Duodenal mucosa (tissue), 2 donors: ENCODE results near the gene PPIE.

Source experiments
- H3K27ac ChIP-seq: one replicate; pipeline ENCODE4 v1.7.0; 2013; ENCODE audit warnings: low read depth, low read length
- H3K27me3 ChIP-seq, 2 donors: one replicate each; pipeline ENCODE4 v1.7.0; 2013; ENCODE audit warnings: low read length in 2 of 2, control low read depth in 1 of 2; ENCODE audit not compliant: insufficient read depth in 2 of 2, control insufficient read depth in 1 of 2
- H3K36me3 ChIP-seq, 2 donors: one replicate each; pipeline ENCODE4 v1.7.0; 2013; ENCODE audit warnings: low read length in 2 of 2, control low read depth in 1 of 2; ENCODE audit not compliant: insufficient read depth in 2 of 2, control insufficient read depth in 1 of 2
- H3K4me1 ChIP-seq, 2 donors: one replicate each; pipeline ENCODE4 v1.7.0; 2013; ENCODE audit warnings: low read length in 2 of 2, control low read depth in 1 of 2; ENCODE audit not compliant: insufficient read depth in 2 of 2, control insufficient read depth in 1 of 2
- H3K4me3 ChIP-seq, 2 donors: one replicate each; pipeline ENCODE4 v1.7.0; 2013; ENCODE audit warnings: low read length in 2 of 2, low read depth in 1 of 2
- H3K9ac ChIP-seq, 2 donors: one replicate each; pipeline ENCODE4 v1.7.0; 2013; ENCODE audit warnings: low read length in 2 of 2, low read depth in 1 of 2
- H3K9me3 ChIP-seq, 2 donors: one replicate each; pipeline ENCODE4 v1.7.0; 2013; ENCODE audit warnings: low read length in 2 of 2, control low read depth in 1 of 2; ENCODE audit not compliant: control insufficient read depth in 1 of 2

The PPIE gene

GRCh38 chr1:39738622-39739366 lies at the start of gene PPIE:
Gene PPIE (plus strand): TSS chr1:39738882. CDS start chr1:39738901, 19 bp downstream.
- peaks cover 12 to 13% of the 10 kb centered on the region in 2 donors for H3K4me1 ChIP-seq
- peak within 1 kb of the TSS; percentile 99 for H3K4me3 ChIP-seq
- peaks cover 23 to 27% of the 10 kb centered on the region in 2 donors for H3K36me3 ChIP-seq
- no peak within 1 kb of the TSS for H3K27ac ChIP-seq
- peak within 1 kb of the TSS; percentile 92 to 96 for H3K9ac ChIP-seq
- H3K9me3 ChIP-seq, result no peaks in the 10 kb centered on the region
- H3K27me3 ChIP-seq, result peaks cover 2 to 3% of the 10 kb centered on the region in 2 donors

GRCh38 chr1:39689214-39689613 lies 49.5 kb upstream of the PPIE start:
- H3K27ac ChIP-seq, result no peak overlapping the region
- H3K9ac ChIP-seq, result no peak overlapping the region

GRCh38 chr1:39689635-39690034 lies 49.0 kb upstream of the PPIE start:
- H3K27ac ChIP-seq, result no peak overlapping the region
- no peak overlapping the region for H3K9ac ChIP-seq
- peaks cover 14 to 17% of the 10 kb centered on the region in 2 donors for H3K4me1 ChIP-seq
- peaks cover 65 to 67% of the 10 kb centered on the region in 2 donors for H3K27me3 ChIP-seq
- H3K9me3 ChIP-seq, result no peaks in the 10 kb centered on the region
- H3K4me3 ChIP-seq, result no peak overlapping the region
- H3K36me3 ChIP-seq, result no peaks in the 10 kb centered on the region

More at GRCh38 chr1:39689214-39689613, 49.5 kb upstream of the PPIE start:
- Histone ChIP-seq H3K4me1 (peaks cover 14 to 17% of the 10 kb centered on the region in 2 donors), H3K4me3 (no peak overlapping the region), H3K9me3 (no peaks in the 10 kb centered on the region), H3K27me3 (peaks cover 67 to 69% of the 10 kb centered on the region in 2 donors), H3K36me3 (no peaks in the 10 kb centered on the region)

- no peak overlapping the region for H3K27ac ChIP-seq
- no peak overlapping the region for H3K9ac ChIP-seq
- peaks cover 64 to 70% of the 10 kb centered on the region in 2 donors for H3K27me3 ChIP-seq
- H3K4me1 ChIP-seq, result peaks cover 14 to 17% of the 10 kb centered on the region in 2 donors
- H3K36me3 ChIP-seq, result no peaks in the 10 kb centered on the region
- H3K9me3 ChIP-seq, result no peaks in the 10 kb centered on the region
- H3K4me3 ChIP-seq, result no peak overlapping the region
Observed at GRCh38 chr1:39690225-39690624, 48.5 kb upstream of the PPIE start.

- Histone ChIP-seq H3K9ac (no peak overlapping the region), H3K27me3 (peaks cover 64 to 71% of the 10 kb centered on the region in 2 donors), H3K4me1 (peaks cover 14 to 17% of the 10 kb centered on the region in 2 donors), H3K4me3 (peak overlapping the region; percentile 36 to 50), H3K27ac (no peak overlapping the region), H3K9me3 (no peaks in the 10 kb centered on the region), H3K36me3 (no peaks in the 10 kb centered on the region)
Observed at GRCh38 chr1:39690794-39691382, 47.8 kb upstream of the PPIE start.

GRCh38 chr1:39691383-39692151 lies 47.1 kb upstream of the PPIE start, which contains the start of gene HPCAL4:
Gene HPCAL4 (minus strand): TSS chr1:39691433. CDS start chr1:39684603, 6,830 bp downstream.
- Histone ChIP-seq H3K4me1 (peaks cover 14 to 17% of the 10 kb centered on the region in 2 donors), H3K9ac (no peak within 1 kb of the TSS), H3K4me3 (peak within 1 kb of the TSS; percentile 36 to 60), H3K9me3 (no peaks in the 10 kb centered on the region), H3K27ac (no peak within 1 kb of the TSS), H3K36me3 (no peaks in the 10 kb centered on the region), H3K27me3 (peaks cover 64 to 70% of the 10 kb centered on the region in 2 donors)

GRCh38 chr1:39692152-39693074 lies 46.3 kb upstream of the PPIE start:
- Histone ChIP-seq H3K9ac (no peak overlapping the region), H3K27me3 (peaks cover 61 to 64% of the 10 kb centered on the region in 2 donors)

GRCh38 chr1:39694026-39694425 lies 44.7 kb upstream of the PPIE start:
- H3K9ac ChIP-seq, result no peak overlapping the region
- no peak overlapping the region for H3K4me3 ChIP-seq
- H3K4me1 ChIP-seq, result peaks cover 14 to 17% of the 10 kb centered on the region in 2 donors
- no peaks in the 10 kb centered on the region for H3K9me3 ChIP-seq
- H3K27me3 ChIP-seq, result peaks cover 51 to 52% of the 10 kb centered on the region in 2 donors
- H3K27ac ChIP-seq, result no peak overlapping the region
- no peaks in the 10 kb centered on the region for H3K36me3 ChIP-seq

More at GRCh38 chr1:39692152-39693074, 46.3 kb upstream of the PPIE start:
- Histone ChIP-seq H3K4me1 (peaks cover 14 to 17% of the 10 kb centered on the region in 2 donors), H3K4me3 (peak overlapping the region; percentile 36 to 60), H3K9me3 (no peaks in the 10 kb centered on the region), H3K27ac (no peak overlapping the region), H3K36me3 (no peaks in the 10 kb centered on the region)

GRCh38 chr1:39695016-39695415 lies 43.7 kb upstream of the PPIE start:
- peaks cover 42 to 45% of the 10 kb centered on the region in 2 donors for H3K27me3 ChIP-seq
- H3K9ac ChIP-seq, result no peak overlapping the region
- H3K4me1 ChIP-seq, result peaks cover 14 to 17% of the 10 kb centered on the region in 2 donors
- H3K9me3 ChIP-seq, result no peaks in the 10 kb centered on the region
- no peak overlapping the region for H3K4me3 ChIP-seq
- H3K27ac ChIP-seq, result no peak overlapping the region
- H3K36me3 ChIP-seq, result no peaks in the 10 kb centered on the region
